ENCODE measurements around the gene KIAA1958. TPM values are rescaled to one million over a fixed set of nuclear protein-coding genes. Genes with fewer than 3 reads are reported as not detected.

KIAA1958 gene
- total and polyA plus RNA-seq, 2 of the 4 experiments (the other 2 are of a cell fraction): 0.65 to 1.8 TPM

GRCh38 chr9:112537561-112537960, 50.9 kb downstream of the KIAA1958 start:
- Histone ChIP-seq H3K9me1 (ENCODE audit: insufficient read depth, low read length) (peaks cover 5% of the 10 kb centered on the region; the same call in 1 of the 2 replicates), H3K9ac (ENCODE audit: low read depth, low read length) (no peak overlapping the region), H3K27ac (ENCODE audit: insufficient read depth, low read length) (no peak overlapping the region), H2BK120ac (ENCODE audit: low read depth, low read length) (no peak overlapping the region), H3K36me3 (ENCODE audit: control insufficient read depth, insufficient read depth, low read length) (no peaks in the 10 kb centered on the region), H4K91ac (ENCODE audit: insufficient read depth, low read depth, low read length) (no peak overlapping the region), H2AFZ (replicated peaks; ENCODE audit: low read length, poor library complexity) (no peak overlapping the region), H3K14ac (replicated peaks; ENCODE audit: low read depth, low read length) (no peak overlapping the region), H4K20me1 (ENCODE audit: insufficient read depth, low read length) (no peaks in the 10 kb centered on the region), H3K4me1 (ENCODE audit: control insufficient read depth, insufficient read depth, low read length) (no peaks in the 10 kb centered on the region; the same call in 1 of the 2 replicates), H2AK9ac (replicated peaks; ENCODE audit: low read depth, low read length, poor library complexity) (no peak overlapping the region), H2BK15ac (ENCODE audit: low read depth, low read length) (no peak overlapping the region), H3K4me2 (ENCODE audit: low read depth, low read length) (no peak overlapping the region), H3K4me3 (ENCODE audit: insufficient read depth, low read depth, low read length) (no peak overlapping the region), H4K5ac (ENCODE audit: low read depth, low read length) (no peak overlapping the region), H2BK20ac (ENCODE audit: low read depth, low read length) (no peak overlapping the region), H3K56ac (ENCODE audit: extremely low read depth, insufficient read depth, low read length) (no peak overlapping the region), H3K4ac (ENCODE audit: low read depth, low read length) (no peak overlapping the region), H3K9me3 (ENCODE audit: control insufficient read depth, insufficient read depth, low read length) (no peaks in the 10 kb centered on the region), H2AK5ac (ENCODE audit: low read depth, low read length) (no peak overlapping the region), H3K79me1 (ENCODE audit: low read depth in 1 of 2, low read length in 2 of 2) (no peaks in the 10 kb centered on the region), H4K8ac (ENCODE audit: low read depth in 2 of 2, low read length in 2 of 2) (no peak overlapping the region), H3K23ac (ENCODE audit: low read depth, low read length) (no peak overlapping the region), H2BK5ac (ENCODE audit: low read depth, low read length, poor library complexity, severe bottlenecking) (no peak overlapping the region), H3K18ac (ENCODE audit: low read depth, low read length) (no peak overlapping the region), H3K27me3 (ENCODE audit: control insufficient read depth, insufficient read depth, low read length) (no peaks in the 10 kb centered on the region)
- POLR2A ChIA-PET (ENCODE audit: unreplicated experiment): no interaction called here
- BruUV-seq (replicated peaks): no TSS peak
- intact Hi-C loops (cut with micrococcal nuclease): no loop called here
- ATAC-seq (ENCODE audit: low read depth) (no peak), DNase-seq (no peak)
- CTCF ChIA-PET: no interaction called here
- in situ Hi-C loops (cut with MboI; ENCODE audit: low sequenced_read_pairs): no loop called here
- dilution Hi-C loops (cut with HindIII; ENCODE audit: low sequenced_read_pairs, unreplicated experiment): no loop called here
- TF ChIP-seq RCOR1 (IDR thresholded peaks at IDR 0.05; ENCODE audit: insufficient replicate concordance, low read length): no peak
- no peak for TF ChIP-seq FOS (IDR thresholded peaks at IDR 0.05; ENCODE audit: low read depth, low read length)
- no peak for TF ChIP-seq CEBPB (IDR thresholded peaks at IDR 0.05; ENCODE audit: low read depth, low read length)
- no peak for TF ChIP-seq USF2 (IDR thresholded peaks at IDR 0.05; ENCODE audit: low read depth, low read length)
- TF ChIP-seq MAFK (IDR thresholded peaks at IDR 0.05; ENCODE audit: low read depth, low read length): no peak
- TF ChIP-seq, protein P1, sequence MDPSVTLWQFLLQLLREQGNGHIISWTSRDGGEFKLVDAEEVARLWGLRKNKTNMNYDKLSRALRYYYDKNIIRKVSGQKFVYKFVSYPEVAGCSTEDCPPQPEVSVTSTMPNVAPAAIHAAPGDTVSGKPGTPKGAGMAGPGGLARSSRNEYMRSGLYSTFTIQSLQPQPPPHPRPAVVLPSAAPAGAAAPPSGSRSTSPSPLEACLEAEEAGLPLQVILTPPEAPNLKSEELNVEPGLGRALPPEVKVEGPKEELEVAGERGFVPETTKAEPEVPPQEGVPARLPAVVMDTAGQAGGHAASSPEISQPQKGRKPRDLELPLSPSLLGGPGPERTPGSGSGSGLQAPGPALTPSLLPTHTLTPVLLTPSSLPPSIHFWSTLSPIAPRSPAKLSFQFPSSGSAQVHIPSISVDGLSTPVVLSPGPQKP (IDR thresholded peaks at IDR 0.05; ENCODE audit: borderline replicate concordance, low read depth, low read length): no peak
- TF ChIP-seq SMC3 (IDR thresholded peaks at IDR 0.05; ENCODE audit: low read depth, low read length): no peak
- WGBS, 2 experiments (ENCODE audit: extremely low coverage in 2 of 2, insufficient read length in 1 of 2): no CpG with 5 or more reads among the region's 1 CpG
